Measurements from ENCODE around the gene SFSWAP.
"Not testable (repeated sequence)": the region's sequence is repeated elsewhere in the genome, so short reads cannot be mapped to it uniquely, and the experiment has no call there.

GRCh38 chr12:131666486-131666885 is 44.4 kb upstream of the SFSWAP start:
- TF ChIP-seq CTCF (IDR thresholded peaks at IDR 0.05; ENCODE audit: control extremely low read depth in 1 of 3, insufficient read depth in 1 of 3, low read depth in 1 of 3, low read length in 3 of 3); POLR2A (IDR thresholded peaks at IDR 0.05; ENCODE audit: control extremely low read depth in 1 of 2, low read depth in 2 of 2, low read length in 2 of 2): not testable (repeated sequence)
